Thyroid gland (tissue), 4 donors: Measurements from ENCODE around the gene POU3F3.

Experiments used
- CTCF ChIP-seq, 6 experiments: fragments of 200-600 bp in 3 of 6; fragments of 450-650 bp in 3 of 6; sonication (generic) in 3 of 6; IDR thresholded peaks; one replicate each; pipeline ENCODE4 v1.5.1; 2016 to 2019; ENCODE audit warnings: antibody characterized with exemption in 6 of 6, mild to moderate bottlenecking in 2 of 6, inconsistent platforms in 1 of 6, moderate library complexity in 1 of 6
- POLR2A ChIP-seq, 2 donors: fragments of 450-650 bp; IDR thresholded peaks; one replicate each; pipeline ENCODE4 v1.6.1; 2017; ENCODE audit warnings: antibody characterized with exemption in 2 of 2, mild to moderate bottlenecking in 2 of 2, moderate library complexity in 1 of 2

GRCh38 chr2:104848526-104848925, 5.4 kb upstream of the POU3F3 start:
- TF ChIP-seq POLR2A (IDR thresholded peaks at IDR 0.05) (no peak), CTCF (IDR thresholded peaks at IDR 0.05) (no peak)
